Natural killer cell (primary cell): ENCODE data around the gene CNNM3. TPM values are rescaled to one million over a fixed set of nuclear protein-coding genes. Genes with fewer than 3 reads are reported as not detected.

Source experiments
- total RNA-seq, 4 donors: library from RNA; stranded (reverse); fragments of 120-200 nt in 1 of 4; gene quantifications; one replicate each; pipeline versions ENCODE4 v1.2.3 to v1.2.4, GENCODE V29; 2013 to 2022

Gene CNNM3
- total RNA-seq, 3 donors from 2014 or later (not counting 1 experiment from before 2014, with no cell fraction given), result 33.8 to 55.2 (median 45.6) TPM

Other genes with a start within 250 kb of the CNNM3 start
- gene KANSL3, start 178.0 kb upstream of the CNNM3 start, total RNA-seq, result 10 to 100 TPM; 73.9 to 98.0 (median 83.5) TPM
- gene FER1L5, start 173.5 kb upstream of the CNNM3 start, total RNA-seq, result not detected
- 1 to 10 TPM; 4.0 to 7.9 (median 5.9) TPM for gene LMAN2L, start 76.2 kb upstream of the CNNM3 start, total RNA-seq
- gene CNNM4, start 55.4 kb upstream of the CNNM3 start, total RNA-seq, result 10 to 100 TPM in 2 of 3 donors, 1 to 10 TPM in 1; 9.9 to 12.1 (median 10.7) TPM
- gene ANKRD23, start 27.8 kb downstream of the CNNM3 start, total RNA-seq, result 10 to 100 TPM in 2 of 3 donors, 1 to 10 TPM in 1; 8.3 to 11.2 (median 10.1) TPM
- 10 to 100 TPM; 15.5 to 22.3 (median 21.6) TPM for gene ANKRD39, start 41.7 kb downstream of the CNNM3 start, total RNA-seq
- 10 to 100 TPM; 51.8 to 78.1 (median 65.8) TPM for gene SEMA4C, start 53.8 kb downstream of the CNNM3 start, total RNA-seq
- gene FAM178B, start 170.3 kb downstream of the CNNM3 start, total RNA-seq, result 1 to 10 TPM; 1.1 to 2.3 (median 1.2) TPM